ENCODE measurements around the gene PIP5K1B.

The PIP5K1B gene

DNA sequence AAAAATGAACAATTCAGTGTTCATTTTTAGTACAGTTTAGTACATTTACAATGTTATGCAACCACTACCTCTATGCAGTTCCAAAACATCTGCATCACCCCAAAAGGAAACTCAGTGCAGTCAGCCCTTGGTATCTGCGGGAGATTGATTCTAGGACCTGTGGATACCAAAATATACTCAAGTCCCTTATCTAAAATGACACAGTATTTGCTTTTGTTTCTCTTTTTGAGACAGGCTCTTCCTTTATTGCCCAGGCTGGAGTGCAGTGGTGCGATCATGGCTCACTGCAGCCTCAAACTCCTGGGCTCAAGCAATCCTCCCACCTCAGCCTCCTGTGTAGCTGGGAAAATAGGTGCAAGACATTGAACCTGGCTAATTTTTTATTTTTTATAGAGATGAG is 114.0 kb downstream of the PIP5K1B start:
- no peak for DNase-seq (ENCODE audit: low read depth)

DNA sequence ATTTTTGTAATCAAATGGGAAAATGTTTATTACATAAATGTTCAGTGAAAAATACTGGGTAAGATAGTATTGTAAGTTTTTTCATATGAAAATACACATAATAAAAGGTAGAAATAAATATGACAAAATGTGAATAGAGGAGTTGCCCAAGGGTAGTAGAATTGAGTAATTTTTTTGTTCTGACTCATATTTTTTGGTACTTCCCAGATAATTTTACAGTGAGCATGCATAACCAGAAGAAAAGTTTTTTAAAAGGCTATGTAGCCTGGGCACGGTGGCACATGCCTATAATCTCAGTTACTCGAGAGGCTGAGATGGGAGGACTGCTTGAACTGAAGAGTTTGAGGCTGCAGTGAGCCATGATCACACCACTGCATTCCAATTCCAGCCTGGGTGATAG is 116.9 kb downstream of the PIP5K1B start:
- DNase-seq (ENCODE audit: low read depth) = no peak

DNA sequence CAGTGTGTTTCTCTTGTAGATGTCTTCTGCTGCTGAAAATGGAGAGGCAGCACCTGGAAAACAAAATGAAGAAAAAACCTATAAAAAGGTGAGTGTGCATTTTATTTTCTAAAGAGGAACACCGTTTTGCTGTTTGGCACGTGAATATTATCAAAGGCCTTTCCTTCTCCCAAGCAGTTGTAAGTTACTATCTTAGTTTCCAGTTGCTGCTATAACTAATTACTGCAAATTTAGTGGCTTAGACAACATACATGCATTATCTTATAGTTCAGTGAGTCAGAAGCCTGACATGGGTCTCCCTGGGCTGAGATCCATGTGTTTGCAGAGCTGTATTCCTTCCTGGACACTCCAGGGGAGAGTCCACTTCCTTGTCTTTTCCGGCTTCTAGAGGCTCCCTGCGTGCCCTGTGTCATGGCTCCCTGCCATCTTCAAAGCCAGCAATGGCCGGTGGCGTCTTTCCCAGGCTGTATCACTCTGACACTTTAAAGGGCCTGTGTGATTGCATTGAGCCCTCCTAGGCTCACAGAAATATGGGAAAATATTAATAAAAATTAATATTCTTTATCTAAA is 117.6 kb downstream of the PIP5K1B start:
- DNase-seq (ENCODE audit: low read depth) = no peak

DNA sequence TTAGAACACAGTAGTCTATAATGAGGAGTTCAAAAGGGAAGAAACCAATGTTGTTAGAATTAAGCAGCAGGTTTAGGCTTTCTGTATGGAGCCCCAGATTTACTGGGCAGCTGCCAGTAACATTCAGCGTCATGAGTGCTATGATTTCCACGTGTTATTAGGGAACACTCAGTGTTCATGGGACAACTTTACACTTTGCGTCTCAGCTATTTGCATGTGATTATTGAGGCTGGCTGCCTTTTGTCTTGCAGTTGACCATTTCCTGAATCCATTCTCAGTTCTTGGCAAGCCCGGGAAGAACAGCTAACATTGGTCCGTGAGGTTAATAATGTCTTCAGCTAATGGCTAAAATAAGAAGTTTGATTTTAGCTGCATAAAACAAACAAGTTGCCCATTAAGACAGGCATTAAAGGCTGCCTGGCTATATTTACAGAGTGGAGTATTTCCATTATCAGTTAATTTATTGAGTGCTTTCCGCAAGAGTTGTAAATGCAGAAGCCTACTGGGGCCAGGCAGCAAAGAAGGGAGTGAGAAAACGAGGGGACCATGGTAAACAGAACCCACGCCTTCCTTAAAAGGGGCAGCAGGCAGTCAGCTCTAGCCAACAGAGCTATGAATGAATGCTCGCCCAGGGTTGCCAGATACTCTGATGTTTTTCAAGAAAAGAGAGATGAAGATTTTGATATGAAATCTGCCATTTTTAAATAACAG is 120.9 kb downstream of the PIP5K1B start:
- DNase-seq (ENCODE audit: low read depth) = no peak

DNA sequence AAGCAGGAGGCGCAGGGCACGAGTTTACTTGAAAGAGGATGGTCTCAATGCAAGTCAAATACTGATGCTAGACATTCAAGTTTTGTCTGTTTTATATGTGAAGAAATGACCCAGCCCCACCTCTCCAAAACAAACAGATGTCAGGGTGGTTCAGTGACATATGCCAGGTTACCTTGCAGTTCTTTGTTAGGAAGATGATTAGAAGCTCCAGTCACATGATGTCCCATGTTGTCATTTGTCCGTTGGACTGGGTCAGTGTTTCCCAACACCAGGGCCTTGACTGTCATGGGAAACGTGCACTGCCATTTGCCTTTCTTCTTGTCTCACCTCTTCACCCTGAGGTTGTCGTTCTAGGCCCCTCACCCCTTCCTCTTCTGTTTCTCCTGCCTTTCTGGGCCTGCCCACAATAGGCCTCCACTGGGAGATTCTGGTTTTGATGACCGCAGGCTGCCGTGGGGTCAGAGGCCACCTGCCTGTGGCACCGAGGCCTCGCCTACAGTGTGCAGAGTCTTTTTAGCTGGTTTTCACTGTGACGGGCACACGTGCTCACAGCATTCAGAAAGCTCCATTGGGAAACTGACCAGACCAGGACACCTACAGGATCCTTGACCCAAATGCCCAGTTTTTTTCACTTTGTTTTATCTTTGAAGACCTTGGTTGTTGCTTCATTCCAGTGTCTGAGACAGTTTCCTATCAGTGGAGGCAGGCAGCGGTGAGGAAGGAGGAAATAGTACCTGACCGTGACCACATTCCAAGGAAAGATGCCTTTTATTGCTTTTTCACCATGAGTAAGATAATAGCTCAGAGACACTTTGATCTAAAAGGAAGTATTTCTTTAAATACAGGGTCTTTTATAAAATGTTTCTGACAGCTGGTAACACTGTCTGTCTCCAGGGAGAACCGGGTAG is 123.1 kb downstream of the PIP5K1B start:
- no peak for DNase-seq (ENCODE audit: low read depth)

DNA sequence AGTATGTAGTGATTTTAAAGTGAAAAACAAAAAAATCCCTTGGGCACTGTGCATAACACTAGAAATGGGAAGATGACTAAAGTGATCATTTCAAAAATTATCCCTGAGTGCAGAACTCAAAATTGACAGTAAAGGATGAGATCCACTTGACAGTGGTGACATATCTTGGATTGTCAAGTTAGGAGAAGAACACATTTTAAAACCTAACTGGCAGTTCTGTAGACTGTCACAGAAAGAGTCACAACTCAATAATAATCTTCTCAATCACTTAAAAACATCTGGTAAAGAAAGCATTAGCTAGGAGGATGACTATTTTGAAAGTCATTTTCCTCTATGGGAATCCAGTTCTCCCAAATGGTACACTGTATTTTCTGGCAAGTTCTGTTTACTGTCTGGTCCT is 127.1 kb downstream of the PIP5K1B start:
- DNase-seq (ENCODE audit: low read depth) = no peak

DNA sequence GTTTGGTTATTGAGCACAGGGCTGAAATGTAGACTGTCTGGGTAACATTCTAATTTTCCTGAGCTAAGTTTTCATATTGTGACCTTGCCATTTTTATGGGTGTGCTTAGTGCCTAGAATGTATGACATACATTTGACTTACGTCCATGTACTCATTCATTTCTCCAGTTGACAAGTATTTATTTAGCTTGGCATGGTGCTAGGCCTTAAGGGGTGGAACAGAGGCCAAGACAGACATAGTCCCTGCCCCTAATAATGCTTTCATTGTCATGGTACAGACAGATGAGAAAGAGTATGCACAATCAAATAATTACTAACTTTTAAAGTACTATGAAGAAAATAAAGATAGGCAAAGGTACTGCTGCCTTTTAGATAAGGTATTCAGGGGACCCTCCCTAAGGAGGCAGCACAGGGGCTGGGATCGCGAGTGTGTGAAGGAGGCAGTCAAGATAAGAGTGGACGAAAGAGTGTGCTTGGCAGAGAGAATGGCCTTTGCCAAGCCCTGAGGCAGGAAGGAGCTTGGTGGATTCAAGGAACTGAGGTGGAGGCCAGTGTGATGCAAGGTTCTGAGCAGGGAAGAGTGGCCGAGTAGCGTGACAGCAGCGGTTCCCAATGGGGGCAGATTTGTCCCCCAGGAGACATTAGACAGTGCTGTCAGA is 128.0 kb downstream of the PIP5K1B start:
- DNase-seq (ENCODE audit: low read depth) = no peak

DNA sequence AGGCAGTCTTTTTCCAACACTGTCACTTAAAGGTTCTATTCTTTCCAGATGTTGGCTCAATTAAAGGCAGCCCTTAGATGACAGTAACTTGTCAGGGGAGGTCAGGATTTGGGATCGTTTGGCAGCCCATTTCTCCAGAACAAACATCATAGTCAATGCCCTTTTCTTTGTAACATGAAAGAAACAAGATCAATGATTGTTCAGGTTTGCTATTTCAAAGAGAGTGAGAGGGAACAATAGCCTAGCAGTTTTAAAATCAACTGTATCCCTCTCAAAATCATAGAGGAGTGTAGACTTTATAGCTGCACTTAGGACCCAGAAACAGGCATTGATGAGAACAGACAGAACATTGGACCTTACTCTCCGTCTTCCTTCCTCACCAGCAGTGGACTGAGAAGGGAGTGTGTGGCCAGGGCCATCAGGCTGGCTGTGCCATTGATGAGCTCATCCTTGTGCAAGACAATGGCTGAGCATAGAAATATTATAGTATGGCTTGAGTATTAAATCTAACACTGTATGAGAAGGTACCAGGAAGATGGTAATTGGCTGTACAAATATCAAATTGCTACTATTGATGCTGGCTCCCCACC is 130.0 kb downstream of the PIP5K1B start:
- no peak for DNase-seq (ENCODE audit: low read depth)

DNA sequence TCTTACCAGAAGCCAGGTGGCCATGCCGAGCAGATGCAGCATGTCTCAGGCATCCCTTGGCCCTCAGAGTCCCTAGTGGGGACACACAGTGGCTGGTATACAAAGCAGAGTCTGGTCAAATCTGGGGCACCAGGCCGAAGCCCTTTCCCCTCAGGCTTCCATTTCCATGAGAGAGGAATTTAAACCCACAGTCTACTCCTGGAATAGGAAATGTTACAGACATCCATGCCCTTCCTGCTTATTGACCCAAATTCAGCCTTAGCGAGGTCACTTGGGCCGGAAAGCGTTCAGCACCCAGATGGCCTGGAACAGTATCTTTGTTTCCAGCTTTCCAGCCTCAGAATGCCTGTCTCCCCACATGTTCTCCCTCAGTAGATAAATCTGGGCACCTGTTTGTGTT is 131.7 kb downstream of the PIP5K1B start:
- DNase-seq (ENCODE audit: low read depth) = no peak

DNA sequence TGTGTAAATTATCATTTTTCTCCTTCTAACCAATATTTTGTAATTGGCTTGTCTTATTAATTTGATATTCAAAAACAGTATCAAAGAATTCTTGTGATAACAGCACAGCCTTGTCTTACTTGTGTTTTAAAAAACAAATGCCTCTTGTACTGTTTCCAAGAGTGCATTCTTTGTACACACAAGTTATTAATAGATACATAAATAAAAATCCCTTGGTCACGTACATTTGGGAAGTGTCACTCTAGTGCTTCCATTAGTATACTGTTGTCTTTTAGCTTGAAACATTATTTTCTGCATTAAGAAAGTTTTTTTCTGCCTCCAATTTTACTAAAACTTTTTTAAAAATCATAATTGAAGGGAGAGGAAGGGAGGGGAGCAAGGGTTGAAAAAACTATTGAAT is 133.2 kb downstream of the PIP5K1B start:
- no peak for DNase-seq (ENCODE audit: low read depth)

DNA sequence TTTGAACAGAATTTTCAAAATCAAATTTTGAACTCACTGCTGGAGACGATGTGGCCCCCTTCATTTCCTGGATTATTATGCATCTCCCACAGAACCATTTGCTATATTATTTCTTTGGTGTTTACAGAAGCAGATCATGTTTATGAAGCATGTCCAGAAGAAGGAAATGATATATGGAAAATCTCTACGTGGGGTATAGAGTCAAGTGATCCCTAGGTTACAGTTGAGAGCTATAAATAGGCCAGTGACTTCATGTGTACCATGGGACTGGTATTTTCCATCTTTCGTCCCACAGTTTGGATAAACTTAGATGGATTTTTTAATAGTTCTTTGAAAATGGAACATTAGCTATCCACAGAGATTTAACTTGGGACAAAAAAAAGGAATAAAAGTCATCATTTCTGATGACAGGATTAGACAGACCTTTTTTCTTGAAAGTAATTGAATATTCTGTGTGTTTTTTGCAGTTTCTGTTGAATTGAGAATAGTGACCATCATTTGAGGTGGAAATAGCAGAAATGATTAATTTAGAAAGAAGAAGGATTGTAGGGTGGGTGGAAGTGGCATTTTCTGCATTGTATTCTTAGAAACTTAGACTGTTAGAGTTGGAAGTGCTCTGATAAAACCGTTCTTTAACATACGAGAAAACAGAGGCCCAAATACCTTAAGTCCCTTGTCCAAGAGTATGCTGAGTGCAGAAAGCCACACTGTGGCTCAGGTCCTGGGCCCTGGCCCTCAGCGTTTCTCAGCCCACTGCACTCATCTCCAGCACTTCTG is 136.4 kb downstream of the PIP5K1B start:
- no peak for DNase-seq (ENCODE audit: low read depth)

DNA sequence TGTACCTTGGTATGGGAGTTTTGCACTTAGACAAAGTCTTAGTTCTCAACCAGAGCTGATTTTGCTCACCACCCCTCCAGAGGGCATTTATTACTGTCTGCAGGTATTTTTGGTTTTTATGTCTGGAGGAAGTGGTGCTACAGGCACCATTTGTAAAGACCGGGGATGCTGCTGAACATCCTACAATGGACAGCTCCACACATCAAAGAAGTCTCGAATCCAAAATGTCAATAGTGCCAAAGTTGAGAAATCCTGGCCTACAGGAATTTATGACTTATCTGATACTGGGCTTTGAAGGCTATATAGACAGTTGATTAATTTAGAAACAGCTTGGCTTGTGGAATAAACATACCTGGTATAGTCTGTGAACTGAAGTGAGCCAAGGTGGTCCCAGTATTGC is 137.5 kb downstream of the PIP5K1B start:
- DNase-seq (ENCODE audit: low read depth) = no peak

DNA sequence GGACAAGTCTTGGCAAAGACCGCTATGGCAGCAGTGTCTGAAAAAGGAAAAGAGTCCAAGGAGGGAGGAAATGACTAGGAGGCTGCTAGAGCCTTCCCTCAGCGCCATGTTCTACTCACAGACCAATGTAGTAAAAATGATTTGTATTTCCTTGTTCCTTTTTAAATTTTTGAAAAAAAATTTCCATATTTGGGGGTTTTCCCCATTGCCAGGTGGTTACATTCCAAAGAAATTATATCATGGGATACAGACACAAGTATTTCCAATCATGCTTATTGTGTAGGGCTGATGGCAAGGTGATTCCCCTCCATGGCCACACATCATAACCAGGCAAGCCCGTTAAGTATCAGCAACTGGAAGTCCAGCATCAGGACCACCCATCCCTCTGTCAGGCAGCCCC is 138.2 kb downstream of the PIP5K1B start:
- DNase-seq (ENCODE audit: low read depth) = no peak

DNA sequence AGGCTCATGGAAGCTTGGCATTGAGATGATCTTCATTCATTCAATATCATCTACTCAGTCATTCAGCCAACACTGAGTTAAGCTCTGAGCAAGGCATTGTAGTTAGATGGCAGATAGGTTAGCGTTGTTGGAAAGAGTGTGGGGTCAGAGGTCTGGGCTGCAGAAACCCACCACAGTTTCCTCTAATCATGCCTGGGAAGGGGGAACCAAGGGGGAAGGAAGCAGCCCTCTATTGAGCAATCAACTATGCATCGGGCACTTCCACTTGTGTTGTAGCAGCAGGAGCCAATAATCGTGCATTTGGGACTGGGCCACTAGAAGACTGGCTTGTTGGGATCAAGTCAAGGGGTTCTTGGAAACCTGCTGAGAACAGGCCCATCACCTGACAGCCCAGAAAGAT is 139.1 kb downstream of the PIP5K1B start:
- no peak for DNase-seq (ENCODE audit: low read depth)

DNA sequence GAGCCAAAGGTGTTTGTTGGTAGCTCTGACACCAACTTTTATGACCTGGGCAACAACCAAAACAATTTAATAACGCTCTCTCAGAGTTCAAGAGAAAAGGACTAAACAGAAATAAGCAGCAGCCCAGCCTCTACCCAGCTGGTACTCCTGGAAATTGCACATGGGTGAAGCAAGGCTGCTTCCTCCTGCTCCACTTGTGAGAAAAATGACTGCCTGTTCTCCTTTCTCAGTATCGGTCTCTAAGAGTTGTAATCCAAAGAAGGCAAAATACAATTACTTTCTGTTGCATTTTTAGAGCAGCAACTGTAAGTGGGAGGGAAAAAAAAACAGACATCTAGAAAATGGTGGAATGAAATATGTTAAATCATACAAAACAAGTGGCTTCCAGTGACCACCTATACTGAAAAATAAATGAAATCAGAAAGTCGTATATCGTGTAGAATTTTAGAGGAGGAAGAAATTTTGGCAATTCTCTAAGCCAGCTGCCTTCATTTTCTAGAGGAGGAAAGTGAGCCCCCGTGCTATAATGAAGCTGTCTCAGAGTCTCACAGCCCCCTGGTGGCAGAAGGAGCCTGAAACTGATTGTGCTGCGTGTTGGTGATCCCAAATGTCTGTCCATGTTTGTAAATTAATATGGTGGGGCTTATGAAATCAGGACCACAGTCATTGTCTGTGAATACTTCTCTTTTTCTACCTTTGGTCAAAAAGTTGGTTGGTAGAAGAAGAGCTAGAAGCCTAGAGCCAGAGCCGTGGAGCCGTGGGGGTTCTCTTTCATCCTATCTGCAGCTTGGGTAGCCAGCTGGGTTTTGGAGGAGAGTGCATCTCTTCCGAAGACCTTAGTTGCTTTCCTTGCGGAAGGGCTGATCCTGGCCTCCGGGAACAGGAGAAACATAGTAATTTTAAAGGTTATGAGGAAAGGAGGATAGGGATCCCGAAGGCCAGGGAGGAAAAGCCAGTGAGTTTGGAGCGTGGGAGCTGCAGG is 139.9 kb downstream of the PIP5K1B start:
- DNase-seq (ENCODE audit: low read depth) = no peak

DNA sequence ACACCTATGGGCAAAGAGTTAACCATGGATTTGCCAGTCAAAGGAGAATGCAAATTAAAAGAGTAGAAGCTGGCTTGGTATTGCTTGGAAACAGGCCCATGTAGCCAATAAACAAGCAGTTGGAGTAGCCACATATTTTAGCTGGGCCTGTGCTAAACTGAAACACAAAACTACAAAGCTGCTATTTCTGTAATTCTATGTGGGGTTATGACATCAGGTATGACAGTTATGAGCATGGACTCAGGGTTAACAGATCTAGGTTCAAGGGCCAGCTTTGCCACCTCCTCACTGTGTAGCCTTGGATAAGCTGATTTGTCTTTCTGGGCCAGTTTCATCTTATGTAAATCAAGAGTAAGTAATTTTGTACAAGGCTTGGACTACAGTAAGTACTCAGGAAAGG is 142.7 kb downstream of the PIP5K1B start:
- DNase-seq (ENCODE audit: low read depth) = no peak

DNA sequence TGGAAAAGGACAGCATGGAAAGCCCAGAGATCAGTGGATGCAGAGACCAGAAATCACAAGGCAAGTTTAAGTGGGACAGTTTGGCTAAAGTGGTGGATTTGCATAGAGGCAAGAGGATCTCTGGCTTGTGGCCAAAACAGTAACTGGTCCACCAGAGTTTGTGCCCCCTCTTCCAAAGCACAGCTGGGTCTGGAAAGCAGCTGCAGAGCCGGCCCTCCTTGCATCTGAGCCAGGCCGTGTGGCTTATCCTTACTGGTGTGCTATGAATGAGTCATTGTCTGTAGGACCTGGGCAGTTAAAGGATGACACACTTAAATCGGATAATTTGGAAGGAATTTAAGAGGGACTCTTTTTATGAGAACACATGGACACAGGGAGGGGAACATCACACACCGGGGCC is 146.6 kb downstream of the PIP5K1B start:
- no peak for DNase-seq (ENCODE audit: low read depth)

DNA sequence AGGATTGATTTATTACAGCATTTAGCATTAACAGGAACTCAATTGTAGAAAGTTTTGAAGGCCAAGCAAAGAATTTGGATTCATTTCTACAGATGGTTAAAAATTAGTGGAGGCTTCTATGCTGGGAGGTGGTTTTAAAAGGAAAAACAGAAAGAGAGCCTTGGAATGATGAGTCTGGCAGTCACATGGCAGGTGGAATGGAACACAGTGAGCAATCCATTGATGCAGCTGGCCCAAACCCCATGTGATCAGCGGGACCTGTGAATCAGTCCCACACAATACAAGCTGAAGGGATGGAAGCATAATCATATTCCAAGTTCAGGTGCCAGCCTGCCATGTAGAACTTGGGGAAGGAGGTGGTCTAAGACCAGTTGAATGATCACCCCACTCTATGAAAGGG is 147.9 kb downstream of the PIP5K1B start:
- DNase-seq (ENCODE audit: low read depth) = no peak

DNA sequence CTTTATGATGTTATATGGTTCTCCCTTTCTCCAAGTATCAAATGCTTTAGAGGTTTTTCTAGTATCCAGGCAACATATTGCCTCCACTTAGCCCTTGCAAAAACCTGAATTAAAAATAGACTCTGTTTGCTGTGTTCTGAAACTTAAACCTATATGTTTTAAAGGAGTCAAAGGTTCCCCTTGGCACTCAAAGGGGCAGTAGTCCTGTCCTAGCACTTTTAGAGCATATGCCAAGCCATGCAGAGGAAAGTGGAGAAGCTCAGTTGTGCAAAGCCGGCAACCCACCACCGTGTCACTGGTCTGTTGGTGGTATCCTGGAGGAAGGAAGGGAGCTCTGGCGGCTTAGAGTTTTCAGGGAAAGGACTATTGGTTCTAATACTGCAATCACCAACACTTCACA is 154.3 kb downstream of the PIP5K1B start:
- no peak for DNase-seq (ENCODE audit: low read depth)

DNA sequence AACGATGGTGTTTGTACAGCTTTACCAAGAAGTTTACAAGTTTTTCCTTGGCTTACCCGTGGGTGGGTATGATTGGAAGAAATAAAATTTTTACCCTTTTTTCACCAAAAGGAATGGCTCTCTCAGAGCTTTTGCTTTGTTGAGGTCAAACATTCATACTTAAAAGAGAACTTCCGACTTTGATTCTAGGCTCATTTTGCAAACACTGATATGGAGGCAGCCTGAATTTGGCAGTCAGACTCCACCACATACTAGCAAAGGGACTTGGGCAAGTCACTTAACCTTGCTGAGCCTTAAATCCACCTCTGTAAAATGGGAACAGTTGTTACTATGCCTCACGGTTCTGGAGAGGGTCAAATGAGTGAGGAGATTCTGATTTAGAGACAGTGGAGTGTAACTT is 155.4 kb downstream of the PIP5K1B start:
- no peak for DNase-seq (ENCODE audit: low read depth)
